WERI-Rb-1 (cell line): ENCODE results near the gene GTPBP8.

Experiments
- DNase-seq: peaks from one replicate; pipeline ENCODE4 v3.0.0-alpha.2; 2020
- H3K27ac ChIP-seq: fragments of 250-450 bp; sonication (Bioruptor Pico); 2 replicates; pipeline ENCODE4 v1.5.1; 2020; ENCODE audit warnings: mild to moderate bottlenecking, moderate library complexity
- H3K27me3 ChIP-seq: fragments of 250-450 bp; sonication (Bioruptor Pico); 2 replicates; pipeline ENCODE4 v1.5.1; 2021; ENCODE audit warnings: mild to moderate bottlenecking, low read depth, moderate library complexity; ENCODE audit not compliant: insufficient read depth, severe bottlenecking
- H3K36me3 ChIP-seq: fragments of 250-450 bp; sonication (Bioruptor Pico); 2 replicates; pipeline ENCODE4 v1.5.1; 2020; ENCODE audit warnings: mild to moderate bottlenecking, moderate library complexity
- H3K4me3 ChIP-seq: 2 replicates; pipeline ENCODE4 v1.5.1; 2011; ENCODE audit warnings: low read depth, mild to moderate bottlenecking, control low read depth, low read length
- H3K9me3 ChIP-seq: fragments of 250-450 bp; sonication (Bioruptor Pico); 2 replicates; pipeline ENCODE4 v1.5.1; 2021; ENCODE audit warnings: mild to moderate bottlenecking, moderate library complexity; ENCODE audit not compliant: severe bottlenecking
- TF ChIP-seq, protein P1 (sequence below): IDR thresholded peaks from 2 replicates; pipeline ENCODE4 v1.5.1; 2011; ENCODE audit warnings: low read depth, mild to moderate bottlenecking, control low read depth, inconsistent platforms, low read length

Gene GTPBP8

DNA sequence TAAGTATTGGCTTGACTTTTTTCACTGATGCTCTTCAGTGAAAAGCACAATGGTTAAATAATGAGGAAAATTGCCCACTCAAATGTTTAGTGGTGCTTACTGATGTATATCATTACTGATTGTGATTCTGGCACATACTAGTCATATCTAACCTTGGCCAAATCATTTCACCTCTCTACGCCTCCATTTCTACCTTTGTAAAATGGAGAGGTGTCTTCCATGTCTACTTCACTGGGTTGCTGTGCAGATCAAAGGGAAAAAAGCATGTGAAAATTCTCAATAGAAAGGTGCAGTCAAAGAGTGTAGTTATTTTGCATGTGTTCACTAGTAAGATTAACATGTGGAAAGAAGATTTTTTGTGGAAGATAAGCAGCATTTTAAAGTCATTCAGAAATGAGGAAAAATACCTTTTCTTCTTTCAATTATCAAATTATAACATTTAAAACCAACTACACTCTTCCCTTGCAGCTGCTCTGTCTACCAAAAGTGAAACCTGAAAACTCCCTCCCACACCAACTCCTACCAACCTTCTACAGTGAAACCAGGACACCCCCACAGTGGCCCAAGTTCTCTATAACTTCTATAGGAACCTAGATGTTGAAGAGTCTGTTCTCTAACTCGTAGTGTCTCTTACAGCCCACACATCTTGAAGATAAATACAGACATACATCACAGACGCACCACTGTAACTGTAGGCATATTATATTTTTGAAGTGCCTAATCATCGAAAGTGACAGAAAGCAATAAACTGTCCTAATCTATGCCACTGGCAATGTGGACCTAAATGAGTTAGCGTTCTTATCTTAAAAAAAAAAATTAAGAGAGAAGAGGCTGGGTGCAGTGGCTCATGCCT is 17.2 kb upstream of the GTPBP8 start:
- Histone ChIP-seq H3K4me3 (no peak overlapping the region), H3K27ac (no peak overlapping the region), H3K27me3 (peaks cover 52% of the 10 kb centered on the region), H3K9me3 (no peaks in the 10 kb centered on the region), H3K36me3 (no peaks in the 10 kb centered on the region)
- no peak for DNase-seq
- TF ChIP-seq, protein P1, sequence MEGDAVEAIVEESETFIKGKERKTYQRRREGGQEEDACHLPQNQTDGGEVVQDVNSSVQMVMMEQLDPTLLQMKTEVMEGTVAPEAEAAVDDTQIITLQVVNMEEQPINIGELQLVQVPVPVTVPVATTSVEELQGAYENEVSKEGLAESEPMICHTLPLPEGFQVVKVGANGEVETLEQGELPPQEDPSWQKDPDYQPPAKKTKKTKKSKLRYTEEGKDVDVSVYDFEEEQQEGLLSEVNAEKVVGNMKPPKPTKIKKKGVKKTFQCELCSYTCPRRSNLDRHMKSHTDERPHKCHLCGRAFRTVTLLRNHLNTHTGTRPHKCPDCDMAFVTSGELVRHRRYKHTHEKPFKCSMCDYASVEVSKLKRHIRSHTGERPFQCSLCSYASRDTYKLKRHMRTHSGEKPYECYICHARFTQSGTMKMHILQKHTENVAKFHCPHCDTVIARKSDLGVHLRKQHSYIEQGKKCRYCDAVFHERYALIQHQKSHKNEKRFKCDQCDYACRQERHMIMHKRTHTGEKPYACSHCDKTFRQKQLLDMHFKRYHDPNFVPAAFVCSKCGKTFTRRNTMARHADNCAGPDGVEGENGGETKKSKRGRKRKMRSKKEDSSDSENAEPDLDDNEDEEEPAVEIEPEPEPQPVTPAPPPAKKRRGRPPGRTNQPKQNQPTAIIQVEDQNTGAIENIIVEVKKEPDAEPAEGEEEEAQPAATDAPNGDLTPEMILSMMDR = no peak

DNA sequence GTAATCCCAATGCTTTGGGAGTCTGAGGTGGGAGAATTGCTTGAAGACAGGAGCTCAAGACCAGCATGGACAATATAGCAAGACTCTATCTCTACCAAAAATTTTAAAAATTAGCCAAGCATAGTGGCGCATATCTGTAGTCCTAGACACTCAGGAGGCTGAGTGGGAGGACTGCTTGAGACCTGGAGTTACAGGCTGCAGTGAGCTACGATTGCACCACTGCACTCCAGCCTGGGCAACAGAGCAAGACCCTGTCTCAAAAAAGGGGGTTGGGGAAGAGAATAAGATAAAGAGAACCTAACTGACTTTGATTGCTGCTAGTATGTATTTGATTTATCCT is 16.6 kb upstream of the GTPBP8 start:
- H3K27ac ChIP-seq = no peak overlapping the region
- peaks cover 52% of the 10 kb centered on the region for H3K27me3 ChIP-seq
- no peak overlapping the region for H3K4me3 ChIP-seq
- DNase-seq = no peak
- no peaks in the 10 kb centered on the region for H3K9me3 ChIP-seq
- TF ChIP-seq, protein P1 = no peak
- H3K36me3 ChIP-seq = no peaks in the 10 kb centered on the region

DNA sequence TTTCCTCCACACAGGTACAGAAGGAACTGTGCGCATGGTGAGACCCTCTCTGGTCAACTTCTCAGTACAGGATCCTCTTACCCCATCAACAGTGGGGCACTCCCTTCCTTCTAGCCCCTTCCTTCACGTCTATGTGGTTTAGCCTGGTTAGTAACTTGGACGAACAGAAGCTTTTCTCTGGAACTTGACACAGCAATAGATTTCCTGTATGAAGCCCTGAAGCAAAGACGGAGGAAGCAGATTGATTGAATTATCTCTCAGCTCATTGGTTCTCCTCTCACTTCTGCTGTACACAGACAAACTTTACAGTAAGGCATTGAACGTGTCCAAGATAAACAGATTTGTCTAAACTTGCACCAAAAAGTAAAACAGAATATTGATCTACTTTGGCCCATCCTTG is 15.9 kb upstream of the GTPBP8 start, which contains the start of gene CD200R1:
TSS of gene CD200R1 (minus strand) at position 210 of the 400 bp plus-strand sequence. CDS start 246 bp downstream, outside the sequence.
- TF ChIP-seq, protein P1 = no peak
- DNase-seq = no peak
- no peak within 1 kb of the TSS for H3K27ac ChIP-seq
- no peaks in the 10 kb centered on the region for H3K36me3 ChIP-seq
- peaks cover 52% of the 10 kb centered on the region for H3K27me3 ChIP-seq
- H3K4me3 ChIP-seq = no peak within 1 kb of the TSS
- no peaks in the 10 kb centered on the region for H3K9me3 ChIP-seq

DNA sequence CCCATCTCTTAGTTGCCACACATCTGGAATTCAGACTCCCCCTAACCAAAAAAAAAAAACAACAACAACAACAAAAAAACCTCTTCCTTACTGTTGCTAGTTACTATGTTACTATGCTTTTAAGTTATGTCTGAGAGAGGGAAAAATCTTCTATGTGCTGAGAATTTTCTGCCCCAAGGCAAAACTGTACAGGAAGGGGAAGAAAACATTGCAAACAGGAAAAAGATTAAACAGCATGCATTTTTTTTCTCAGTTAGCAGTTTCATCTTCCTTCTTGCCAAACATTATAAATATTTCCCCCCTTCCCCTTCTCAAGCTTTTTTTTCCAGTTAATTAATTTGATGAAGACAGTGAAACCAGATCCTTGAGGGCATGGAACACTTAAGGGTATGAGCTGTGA is 14.8 kb upstream of the GTPBP8 start:
- H3K4me3 ChIP-seq = no peak overlapping the region
- H3K27ac ChIP-seq = no peak overlapping the region
- peaks cover 50% of the 10 kb centered on the region for H3K27me3 ChIP-seq
- no peaks in the 10 kb centered on the region for H3K9me3 ChIP-seq
- no peaks in the 10 kb centered on the region for H3K36me3 ChIP-seq
- no peak for DNase-seq
- TF ChIP-seq, protein P1 = no peak

DNA sequence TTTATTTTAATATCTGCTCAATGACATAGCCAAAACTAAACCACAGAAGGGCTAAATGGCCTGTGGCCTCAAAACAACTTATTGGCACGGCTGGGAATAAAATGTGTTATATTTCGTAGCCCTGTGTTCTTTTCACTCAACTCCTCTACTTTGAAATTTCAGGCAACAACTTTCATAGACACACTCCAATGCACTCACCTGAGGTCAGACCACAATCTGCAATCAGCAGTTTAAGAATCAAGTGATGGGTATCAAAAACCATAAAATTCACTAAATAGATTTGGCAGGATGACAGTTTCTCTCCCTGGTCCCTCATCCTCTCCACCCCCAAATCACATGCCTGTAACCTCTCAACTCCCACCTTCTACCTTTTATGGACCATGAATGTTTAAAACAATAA is 13.8 kb upstream of the GTPBP8 start:
- Histone ChIP-seq H3K4me3 (no peak overlapping the region), H3K9me3 (no peaks in the 10 kb centered on the region), H3K27ac (no peak overlapping the region), H3K36me3 (no peaks in the 10 kb centered on the region), H3K27me3 (peaks cover 45% of the 10 kb centered on the region)
- TF ChIP-seq, protein P1 = no peak
- no peak for DNase-seq

DNA sequence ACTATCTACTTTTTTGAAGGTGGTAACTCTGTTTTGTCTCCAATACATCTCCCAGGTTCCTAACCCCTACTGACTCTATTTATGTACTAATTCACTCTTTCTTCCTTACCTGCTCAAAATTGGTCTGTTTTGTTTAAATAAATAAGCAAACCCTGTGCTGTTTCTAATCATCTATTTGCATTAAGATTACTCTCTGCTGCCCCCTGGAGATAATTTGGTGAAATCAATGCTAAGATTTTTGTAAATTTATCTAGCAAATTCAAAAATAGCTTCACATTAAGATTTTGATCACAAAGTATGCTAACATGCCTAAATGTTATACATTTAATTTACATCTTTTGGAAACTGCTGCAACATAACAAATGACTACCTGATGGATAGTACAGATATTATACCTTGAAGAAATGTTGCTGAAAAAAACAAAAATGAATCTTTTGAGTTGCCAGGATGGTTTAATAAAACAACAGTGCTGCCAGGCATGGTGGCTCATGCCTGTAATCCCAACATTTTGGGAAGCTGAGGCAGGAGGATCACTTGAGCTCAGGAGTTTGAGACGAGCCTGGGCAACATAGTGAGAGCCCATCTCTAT is 11.4 kb upstream of the GTPBP8 start:
- H3K27me3 ChIP-seq = peaks cover 34% of the 10 kb centered on the region
- DNase-seq = no peak
- H3K4me3 ChIP-seq = no peak overlapping the region
- no peaks in the 10 kb centered on the region for H3K36me3 ChIP-seq
- no peaks in the 10 kb centered on the region for H3K9me3 ChIP-seq
- TF ChIP-seq, protein P1 = 0 out of 2 replicates have a peak, but pooled peaks have one; percentile 6
- H3K27ac ChIP-seq = no peak overlapping the region
